Stimulated activated CD4-positive, alpha-beta T cell treated with anti-CD3 and anti-CD28 coated beads, Interleukin-2, amount 100 ng/mL, for 4 hours (primary cell): ENCODE measurements around the gene DOCK4.

ENCODE experiments used
- DNase-seq: peaks from one replicate; pipeline ENCODE4 v3.0.0-alpha.2; 2020; ENCODE audit warnings: low read depth

DOCK4 gene

GRCh38 chr7:112050250-112050881 lies 155.8 kb downstream of the DOCK4 start:
- DNase-seq: no peak

DNA sequence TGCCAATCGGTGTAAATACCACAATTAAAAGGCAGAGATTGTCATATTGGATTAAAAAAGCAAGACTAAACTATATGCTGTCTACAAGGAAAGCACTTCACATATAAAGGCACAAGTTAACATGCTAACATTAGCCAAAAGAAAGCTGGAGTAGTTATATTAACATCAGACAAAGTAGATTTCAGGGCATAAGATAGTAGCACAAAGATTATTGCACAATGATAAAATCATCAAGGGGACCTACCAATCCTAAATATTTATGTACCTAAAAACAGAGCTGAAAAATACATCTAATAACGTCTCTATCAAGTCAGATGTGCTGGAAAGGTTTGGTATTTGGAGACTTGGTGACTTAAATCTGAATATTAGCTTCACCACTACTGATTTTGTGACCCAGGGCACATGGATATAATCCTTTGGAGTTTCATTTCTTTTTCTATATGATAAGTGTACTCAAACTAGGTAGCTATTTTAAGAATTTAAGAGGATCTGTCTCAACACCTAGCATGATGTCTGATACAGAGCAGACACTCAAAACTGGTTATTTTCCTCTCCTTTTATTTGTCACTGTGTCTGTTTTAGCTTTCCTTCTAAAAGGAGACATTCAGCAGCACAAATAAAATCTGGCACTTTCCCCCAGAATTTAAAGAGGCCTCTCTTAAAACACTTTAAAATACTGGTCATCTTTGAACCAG lies 156.5 kb downstream of the DOCK4 start:
- no peak for DNase-seq

- no peak for DNase-seq
Observed at GRCh38 chr7:112047421-112047820, 158.8 kb downstream of the DOCK4 start.

GRCh38 chr7:112045222-112045621 lies 161.0 kb downstream of the DOCK4 start:
- DNase-seq: no peak

DNA sequence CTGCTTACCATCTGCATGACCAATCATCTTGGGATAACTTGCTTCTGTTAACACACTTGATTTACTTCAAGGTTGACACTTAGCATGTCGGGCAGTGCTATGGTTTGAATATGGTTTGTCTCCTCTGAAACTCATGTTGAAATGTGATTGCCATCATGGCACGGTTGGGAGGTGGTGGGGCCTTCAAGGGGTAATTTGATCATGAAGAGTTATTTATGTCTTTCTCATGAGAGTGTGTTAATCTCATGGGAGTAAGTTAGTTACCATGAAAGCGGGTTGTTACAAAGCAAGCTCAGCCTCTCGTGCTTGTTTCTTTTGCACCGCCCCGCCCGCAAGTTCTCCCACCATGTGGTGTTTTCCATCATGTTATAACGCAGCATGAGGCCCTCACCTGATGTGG lies 163.6 kb downstream of the DOCK4 start:
- no peak for DNase-seq

DNA sequence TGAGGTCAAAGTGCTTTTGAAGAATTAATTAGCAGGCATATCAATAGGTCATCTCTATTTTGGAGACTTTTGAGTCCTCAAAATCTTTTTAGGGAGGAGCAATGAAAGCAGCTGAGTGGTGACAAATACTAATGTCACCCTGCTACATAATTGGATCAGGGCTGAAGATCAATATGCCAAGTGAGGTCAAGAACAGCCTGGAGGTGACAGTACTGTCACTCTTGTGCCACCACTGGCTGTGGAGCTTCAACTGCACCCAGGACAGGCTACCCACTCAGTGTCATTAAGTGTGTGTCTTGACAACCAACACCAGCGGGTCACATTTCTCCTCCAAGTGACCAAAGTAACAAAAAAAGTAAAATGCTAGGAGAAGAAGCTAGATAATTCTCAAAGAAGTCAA lies 167.8 kb downstream of the DOCK4 start:
- DNase-seq: no peak

GRCh38 chr7:112036071-112036470 lies 170.1 kb downstream of the DOCK4 start:
- no peak for DNase-seq

DNA sequence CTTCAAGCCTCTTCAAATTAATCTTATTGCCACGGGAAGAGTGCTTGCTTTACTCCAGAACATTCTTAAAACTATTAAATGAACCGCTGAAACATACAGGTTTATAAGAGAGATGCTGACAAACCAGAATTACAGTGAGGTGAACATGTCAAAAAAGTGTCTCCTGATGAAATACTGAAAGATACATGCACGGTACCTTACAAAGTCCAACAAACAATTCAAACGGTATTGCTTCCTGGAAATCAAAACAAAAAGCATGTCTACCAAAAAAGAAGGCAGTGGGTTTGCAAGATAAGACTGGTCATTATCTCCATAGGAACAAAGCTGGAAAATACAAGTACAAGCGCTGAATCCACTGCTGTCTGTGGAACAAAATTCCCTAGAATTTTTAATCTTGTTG lies 174.5 kb downstream of the DOCK4 start:
- no peak for DNase-seq

- no peak for DNase-seq
Observed at GRCh38 chr7:112025556-112025955, 180.6 kb downstream of the DOCK4 start.

- DNase-seq: no peak
Observed at GRCh38 chr7:112023786-112024185, 182.4 kb downstream of the DOCK4 start.

GRCh38 chr7:112023282-112023681 lies 182.9 kb downstream of the DOCK4 start:
- DNase-seq: no peak

DNA sequence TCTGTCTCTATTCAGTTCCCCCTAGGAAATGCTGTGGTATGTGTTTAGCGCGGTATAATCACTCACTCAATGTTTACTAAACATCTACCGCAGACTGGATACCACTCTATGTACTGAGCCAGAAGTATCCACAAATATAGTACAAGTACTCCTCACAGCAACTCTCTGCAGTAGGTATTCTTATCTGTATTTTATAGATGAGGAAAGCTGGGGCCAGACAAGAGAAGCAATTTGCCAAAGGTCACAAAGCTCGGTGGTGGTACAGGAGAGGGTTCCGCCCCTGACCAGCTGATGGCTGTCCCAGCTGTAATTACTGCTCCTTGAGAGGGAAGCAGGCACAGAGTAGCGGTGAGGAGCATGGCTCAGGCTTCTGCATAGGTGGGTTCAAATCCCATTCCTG lies 184.1 kb downstream of the DOCK4 start:
- no peak for DNase-seq

GRCh38 chr7:112021379-112022044 lies 184.7 kb downstream of the DOCK4 start:
- no peak for DNase-seq

DNA sequence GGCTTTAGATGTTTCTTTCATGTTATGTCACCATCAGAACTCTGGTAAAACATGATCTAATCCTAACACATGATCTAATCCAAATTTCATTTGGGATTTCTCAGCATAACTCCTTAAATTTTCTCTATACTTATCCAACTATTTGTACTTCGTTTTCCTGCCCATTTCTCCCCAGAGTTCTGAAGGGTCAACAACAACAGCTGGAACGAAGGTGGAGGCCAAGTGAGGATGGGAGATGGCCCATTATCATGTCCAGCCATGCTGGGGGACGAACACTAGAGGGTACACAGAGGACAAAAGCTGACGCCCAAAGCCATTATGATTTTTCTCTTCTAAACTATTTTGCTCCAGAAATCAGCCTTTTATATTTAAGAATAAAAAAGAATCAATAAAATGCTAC lies 185.4 kb downstream of the DOCK4 start:
- DNase-seq: no peak

DNA sequence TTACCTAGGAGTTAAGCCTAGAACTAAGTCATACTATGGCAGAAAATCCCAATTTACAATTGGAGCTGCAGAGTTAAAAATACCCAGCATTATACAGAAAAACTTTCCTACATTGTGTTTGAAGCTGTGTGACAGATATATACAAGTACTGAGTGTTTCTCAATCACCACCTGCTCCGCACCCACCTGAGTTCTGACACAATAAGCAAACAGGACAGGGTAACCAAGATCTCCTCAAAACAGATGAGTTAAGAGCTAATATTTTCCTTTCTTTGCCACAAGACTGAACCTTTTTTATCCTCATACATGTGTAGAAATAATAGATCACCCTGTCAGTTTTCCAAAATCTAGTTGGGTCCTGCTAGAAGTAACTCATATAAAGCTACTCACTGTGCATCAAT lies 186.3 kb downstream of the DOCK4 start:
- no peak for DNase-seq

DNA sequence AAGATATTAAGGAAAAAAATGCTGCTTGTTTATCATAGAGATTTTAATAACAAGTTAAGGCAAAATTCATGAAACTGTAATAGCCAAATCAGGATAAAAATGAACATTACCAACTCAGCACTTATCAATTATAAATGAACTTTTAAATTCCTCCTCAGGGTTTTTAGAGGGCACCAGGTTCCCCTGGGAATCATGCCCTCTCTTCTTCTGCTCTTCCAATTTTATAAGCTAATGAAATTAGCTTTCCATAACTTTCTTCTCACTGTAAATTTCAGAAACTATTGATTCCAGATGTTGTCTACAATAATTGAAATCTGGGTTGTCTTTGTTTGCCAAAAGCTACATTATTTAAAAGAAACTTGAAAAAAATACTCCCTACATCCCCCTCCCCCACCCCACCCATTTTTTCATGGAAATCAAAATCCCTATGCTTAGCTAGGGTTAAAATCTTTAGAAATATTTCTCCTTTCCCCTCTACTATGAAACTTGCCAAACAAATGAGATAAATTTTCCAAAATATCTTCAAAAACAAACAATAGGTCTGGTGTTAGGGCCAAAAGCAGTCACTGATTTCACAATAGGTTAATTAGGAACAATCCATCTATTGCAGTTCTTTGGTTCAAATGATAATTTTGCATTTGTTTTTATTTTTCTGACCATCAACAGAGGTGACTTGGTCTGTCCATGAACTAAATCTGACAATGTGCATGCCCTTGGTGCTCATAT lies 187.7 kb downstream of the DOCK4 start:
- DNase-seq: no peak

- no peak for DNase-seq
Observed at GRCh38 chr7:112015146-112015545, 191.1 kb downstream of the DOCK4 start.

- DNase-seq: no peak
Observed at GRCh38 chr7:112014347-112014746, 191.9 kb downstream of the DOCK4 start.

DNA sequence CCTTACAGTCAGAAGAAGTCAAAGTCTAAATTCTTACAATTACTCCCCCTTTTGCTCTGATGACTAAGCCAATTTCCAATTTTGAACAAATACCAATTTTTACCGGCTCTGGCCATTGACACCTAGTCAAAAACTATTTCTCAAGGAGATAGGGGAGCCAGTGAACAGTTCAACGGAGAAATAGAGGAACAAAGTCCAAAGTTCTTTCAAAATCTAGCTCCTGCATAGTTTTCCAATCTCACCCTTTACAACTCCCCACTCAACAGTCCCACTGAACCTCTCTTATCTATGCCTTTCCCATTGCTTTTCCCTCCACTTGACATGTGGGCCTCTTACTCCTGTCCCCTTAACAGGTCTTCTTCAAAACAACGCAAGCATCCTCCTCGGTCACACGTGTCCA lies 192.9 kb downstream of the DOCK4 start:
- no peak for DNase-seq

GRCh38 chr7:112012242-112012641 lies 194.0 kb downstream of the DOCK4 start:
- DNase-seq: no peak

DNA sequence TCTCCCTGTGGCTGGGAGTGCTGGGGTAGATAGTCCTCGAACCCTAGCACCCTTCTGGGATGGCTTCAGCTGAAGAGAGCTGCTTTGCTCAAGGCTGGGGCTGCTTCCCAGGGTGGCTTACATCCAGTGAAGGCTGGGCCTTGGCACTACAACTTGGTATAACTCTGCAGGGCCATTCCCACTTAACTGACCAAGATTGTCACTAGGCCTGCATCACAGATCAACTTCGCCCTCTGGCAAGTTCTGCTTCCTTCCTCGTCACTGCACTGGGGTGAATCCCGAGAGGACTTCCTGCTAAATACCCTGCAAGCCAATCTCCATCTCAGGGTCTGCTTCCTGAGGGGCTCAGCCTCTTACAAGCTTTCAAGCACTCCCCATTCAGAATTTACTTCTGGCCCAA lies 195.2 kb downstream of the DOCK4 start:
- no peak for DNase-seq

- no peak for DNase-seq
Observed at GRCh38 chr7:112010109-112010508, 196.1 kb downstream of the DOCK4 start.

DNA sequence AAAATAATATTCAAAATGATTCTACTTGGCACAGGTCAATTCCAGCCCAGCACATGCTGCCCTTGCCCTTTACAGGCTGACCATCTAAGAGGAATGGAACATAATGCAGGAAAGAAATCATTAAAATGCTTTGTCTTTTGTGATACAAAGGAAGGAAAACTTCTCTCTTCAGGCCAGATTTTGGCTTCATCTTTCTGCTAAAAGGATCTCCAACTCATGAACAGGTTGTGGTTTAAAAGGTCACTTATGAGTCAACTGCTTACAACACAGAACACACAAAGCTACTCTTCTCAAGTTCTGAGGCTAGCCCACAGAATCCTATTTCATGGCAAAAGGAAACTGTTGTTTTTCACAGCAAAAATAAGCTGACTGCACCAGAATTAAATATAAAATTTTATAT lies 197.1 kb downstream of the DOCK4 start:
- no peak for DNase-seq
